ENCODE measurements around the gene RGCC. TPM values are rescaled to one million over a fixed set of nuclear protein-coding genes. Genes with fewer than 3 reads are reported as not detected.

Gene RGCC
- total and polyA plus RNA-seq, 9 of the 15 experiments (the other 6 are each of a cell fraction or from before 2014, with no cell fraction given): 0.51 to 10.4 (median 5.8) TPM

DNA sequence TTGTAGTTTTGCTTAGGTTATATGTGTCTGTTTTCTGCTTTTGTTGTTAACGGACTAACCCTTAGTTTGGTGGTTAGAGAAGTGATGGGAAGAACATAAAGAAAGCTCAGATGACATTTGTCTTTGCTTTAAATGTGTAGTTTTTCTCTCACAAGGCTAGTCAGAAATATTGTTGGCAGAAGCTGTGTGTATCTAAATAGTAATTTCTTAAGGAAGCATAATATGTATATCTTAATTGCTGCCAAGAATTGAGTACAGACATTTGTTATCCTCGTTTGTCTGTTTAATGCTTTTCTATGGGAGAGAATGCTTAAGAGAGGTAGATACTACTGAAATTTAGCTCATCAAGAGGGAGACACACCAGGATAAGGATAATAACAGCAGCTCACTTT lies 2.7 kb downstream of the RGCC start:
- H3K79me2 ChIP-seq (ENCODE audit: control insufficient read depth, insufficient read depth, low read length): peaks cover 4% of the 10 kb centered on the region; the same call in 1 of the 3 replicates
- H3K9me3 ChIP-seq (replicated peaks; ENCODE audit: control insufficient read depth, insufficient read depth, low read depth, low read length): no peaks in the 10 kb centered on the region
- no peaks in the 10 kb centered on the region for H3K27me3 ChIP-seq (ENCODE audit: control insufficient read depth in 2 of 2, insufficient read depth in 2 of 2, low read length in 2 of 2)
- H3K4me3 ChIP-seq: no peak overlapping the region
- POLR2A ChIA-PET: interaction anchor here (1.0 kb wide), 1 partner anchor 183 kb away, joined by 4 read pairs; no protein-coding TSS in a partner anchor
- TF ChIP-seq MCM2 (IDR thresholded peaks at IDR 0.05; ENCODE audit: low read depth) (no peak), FOXM1 (IDR thresholded peaks at IDR 0.05; ENCODE audit: low read depth) (no peak), FOXM1 (CRISPR knock-in tag; IDR thresholded peaks at IDR 0.05; ENCODE audit: low read depth) (no peak)
- TF ChIP-seq, protein P1, sequence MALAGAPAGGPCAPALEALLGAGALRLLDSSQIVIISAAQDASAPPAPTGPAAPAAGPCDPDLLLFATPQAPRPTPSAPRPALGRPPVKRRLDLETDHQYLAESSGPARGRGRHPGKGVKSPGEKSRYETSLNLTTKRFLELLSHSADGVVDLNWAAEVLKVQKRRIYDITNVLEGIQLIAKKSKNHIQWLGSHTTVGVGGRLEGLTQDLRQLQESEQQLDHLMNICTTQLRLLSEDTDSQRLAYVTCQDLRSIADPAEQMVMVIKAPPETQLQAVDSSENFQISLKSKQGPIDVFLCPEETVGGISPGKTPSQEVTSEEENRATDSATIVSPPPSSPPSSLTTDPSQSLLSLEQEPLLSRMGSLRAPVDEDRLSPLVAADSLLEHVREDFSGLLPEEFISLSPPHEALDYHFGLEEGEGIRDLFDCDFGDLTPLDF (CRISPR knock-in tag; IDR thresholded peaks at IDR 0.05): no peak
- FAIRE-seq: no peak
- H3K36me3 ChIP-seq (ENCODE audit: control insufficient read depth, insufficient read depth, low read length): no peaks in the 10 kb centered on the region
- ATAC-seq: no peak
- no peak for DNase-seq (ENCODE audit: extremely low read depth in 1 of 4, low spot score in 3 of 4)
- H3K9ac ChIP-seq (ENCODE audit: insufficient read depth in 1 of 2, low read depth in 2 of 2, low read length in 2 of 2): no peak overlapping the region
- H4K20me1 ChIP-seq (replicated peaks; ENCODE audit: control insufficient read depth, insufficient read depth, low read length): no peaks in the 10 kb centered on the region
- WGBS (ENCODE audit: insufficient coverage, low coverage, missing lambda C conversion rate): 56% methylated on average over 2 of the region's 2 CpGs
- CTCF ChIA-PET (ENCODE audit: low intra/inter-chr PET ratio): no interaction called here
- peaks cover 35 to 41% of the 10 kb centered on the region in 2 experiments for H3K4me1 ChIP-seq (replicated peaks in 1 of 2; ENCODE audit: control insufficient read depth in 2 of 2, insufficient read depth in 2 of 2, low read length in 2 of 2)
- BruUV-seq (replicated peaks): no TSS peak
- H3K4me2 ChIP-seq (ENCODE audit: insufficient read depth, low read length): no peak overlapping the region
- intact Hi-C loops (cut with micrococcal nuclease) (no loop called here), in situ Hi-C loops (cut with MboI) (no loop called here)
- H3K9me1 ChIP-seq (ENCODE audit: control insufficient read depth, insufficient read depth, low read length): no peaks in the 10 kb centered on the region
- H2AFZ ChIP-seq (ENCODE audit: low read depth, low read length): no peak overlapping the region
- H3K27ac ChIP-seq (ENCODE audit: extremely low read depth, low read depth, low read length): no peak overlapping the region

DNA sequence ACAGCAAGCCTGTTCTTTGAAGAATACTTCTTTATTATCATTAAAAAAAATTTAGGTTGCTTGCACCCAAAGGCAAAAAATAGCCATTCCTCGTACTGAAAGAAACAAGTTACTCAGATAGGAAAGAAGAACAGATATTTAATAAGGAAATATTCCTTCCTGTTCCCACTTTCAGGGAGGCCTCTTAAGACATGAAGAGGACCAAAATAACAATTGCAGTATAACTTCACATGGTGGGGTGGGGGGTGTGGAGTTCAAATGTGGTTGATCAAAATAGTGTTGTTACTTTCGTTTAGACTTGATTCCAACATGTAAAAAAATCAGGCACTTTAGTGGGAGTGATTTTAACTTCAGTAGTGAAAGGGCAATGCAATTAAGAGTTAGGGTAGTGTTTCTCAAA lies 3.6 kb downstream of the RGCC start:
- H3K27me3 ChIP-seq (ENCODE audit: control insufficient read depth in 2 of 2, insufficient read depth in 2 of 2, low read length in 2 of 2): no peaks in the 10 kb centered on the region
- H3K9ac ChIP-seq (ENCODE audit: insufficient read depth in 1 of 2, low read depth in 2 of 2, low read length in 2 of 2): no peak overlapping the region
- ATAC-seq: no peak
- intact Hi-C loops (cut with micrococcal nuclease): no loop called here
- ChIA-PET CTCF (ENCODE audit: low intra/inter-chr PET ratio) (no interaction called here), POLR2A (no interaction called here)
- in situ Hi-C loops (cut with MboI): no loop called here
- H3K9me3 ChIP-seq (replicated peaks; ENCODE audit: control insufficient read depth, insufficient read depth, low read depth, low read length): no peaks in the 10 kb centered on the region
- H3K36me3 ChIP-seq (ENCODE audit: control insufficient read depth, insufficient read depth, low read length): no peaks in the 10 kb centered on the region
- peaks cover 43 to 47% of the 10 kb centered on the region in 2 experiments for H3K4me1 ChIP-seq (replicated peaks in 1 of 2; ENCODE audit: control insufficient read depth in 2 of 2, insufficient read depth in 2 of 2, low read length in 2 of 2)
- H3K27ac ChIP-seq (ENCODE audit: extremely low read depth, low read depth, low read length): no peak overlapping the region
- no peak for DNase-seq (ENCODE audit: extremely low read depth in 1 of 4, low spot score in 3 of 4)
- peaks cover 4% of the 10 kb centered on the region; the same call in 1 of the 3 replicates for H3K79me2 ChIP-seq (ENCODE audit: control insufficient read depth, insufficient read depth, low read length)
- H3K4me3 ChIP-seq: no peak overlapping the region
- no peak for FAIRE-seq
- no peak overlapping the region for H3K4me2 ChIP-seq (ENCODE audit: insufficient read depth, low read length)
- BruUV-seq (replicated peaks): no TSS peak
- H4K20me1 ChIP-seq (replicated peaks; ENCODE audit: control insufficient read depth, insufficient read depth, low read length): no peaks in the 10 kb centered on the region
- 44% methylated on average over 2 of the region's 2 CpGs for WGBS (ENCODE audit: insufficient coverage, low coverage, missing lambda C conversion rate)
- no peak overlapping the region for H2AFZ ChIP-seq (ENCODE audit: low read depth, low read length)
- H3K9me1 ChIP-seq (ENCODE audit: control insufficient read depth, insufficient read depth, low read length): no peaks in the 10 kb centered on the region
- TF ChIP-seq STAG1 (CRISPR knock-in tag; IDR thresholded peaks at IDR 0.05; ENCODE audit: borderline replicate concordance): no peak
- TF ChIP-seq ARID2 (IDR thresholded peaks at IDR 0.05): no peak
- TF ChIP-seq HMG20B (CRISPR knock-in tag; IDR thresholded peaks at IDR 0.05): no peak
- no peak for TF ChIP-seq MYC (IDR thresholded peaks at IDR 0.05; ENCODE audit: low read depth, low read length)
- TF ChIP-seq MYC (CRISPR knock-in tag; IDR thresholded peaks at IDR 0.05; ENCODE audit: borderline replicate concordance, low read depth): no peak
- no peak for TF ChIP-seq SFPQ (IDR thresholded peaks at IDR 0.05; ENCODE audit: low read depth, low read length)
- TF ChIP-seq SRSF3 (IDR thresholded peaks at IDR 0.05; ENCODE audit: insufficient read depth, low read length): no peak
- TF ChIP-seq, protein P2, sequence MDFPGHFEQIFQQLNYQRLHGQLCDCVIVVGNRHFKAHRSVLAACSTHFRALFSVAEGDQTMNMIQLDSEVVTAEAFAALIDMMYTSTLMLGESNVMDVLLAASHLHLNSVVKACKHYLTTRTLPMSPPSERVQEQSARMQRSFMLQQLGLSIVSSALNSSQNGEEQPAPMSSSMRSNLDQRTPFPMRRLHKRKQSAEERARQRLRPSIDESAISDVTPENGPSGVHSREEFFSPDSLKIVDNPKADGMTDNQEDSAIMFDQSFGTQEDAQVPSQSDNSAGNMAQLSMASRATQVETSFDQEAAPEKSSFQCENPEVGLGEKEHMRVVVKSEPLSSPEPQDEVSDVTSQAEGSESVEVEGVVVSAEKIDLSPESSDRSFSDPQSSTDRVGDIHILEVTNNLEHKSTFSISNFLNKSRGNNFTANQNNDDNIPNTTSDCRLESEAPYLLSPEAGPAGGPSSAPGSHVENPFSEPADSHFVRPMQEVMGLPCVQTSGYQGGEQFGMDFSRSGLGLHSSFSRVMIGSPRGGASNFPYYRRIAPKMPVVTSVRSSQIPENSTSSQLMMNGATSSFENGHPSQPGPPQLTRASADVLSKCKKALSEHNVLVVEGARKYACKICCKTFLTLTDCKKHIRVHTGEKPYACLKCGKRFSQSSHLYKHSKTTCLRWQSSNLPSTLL (IDR thresholded peaks at IDR 0.05): no peak

All from K562 (cell line).